RWPE1 (cell line): ENCODE results near the gene HK1.

Experiments used
- CTCF ChIA-PET: fragments of 350-600 bp; sonication (Branson Sonifier 250); formaldehyde crosslinking; extraction: SDS; loops from one replicate; lab custom pipeline; 2021; lab: Yijun Ruan, JAX
- POLR2A ChIA-PET: fragments of 400-600 bp; formaldehyde crosslinking; extraction: SDS; loops from one replicate; lab custom pipeline; 2020; ENCODE audit warnings: antibody characterized with exemption; ENCODE audit not compliant: low non-redundant PET; lab: Yijun Ruan, JAX
- DNase-seq: peaks from one replicate; pipeline ENCODE4 v3.0.0; 2012; ENCODE audit warnings: low spot score
- H3K27ac ChIP-seq: fragments of 450-650 bp; 2 replicates; pipeline ENCODE4 v1.5.1; 2017
- TF ChIP-seq, protein P1 (sequence below): fragments of 450-650 bp; conservative IDR thresholded peaks from 2 replicates; pipeline ENCODE4 v1.5.1; 2017; ENCODE audit warnings: low read depth, mild to moderate bottlenecking

Gene HK1

GRCh38 chr10:69366738-69367137 is 88.4 kb downstream of the HK1 start:
- POLR2A ChIA-PET: interaction anchor here (0.6 kb wide), 1 partner anchor 107 kb away, joined by 3 read pairs; no protein-coding TSS in a partner anchor

GRCh38 chr10:69367469-69367868 is 89.2 kb downstream of the HK1 start:
- ChIA-PET POLR2A (no interaction called here), CTCF (interaction anchor here (0.7 kb wide), 1 partner anchor 134 kb away, joined by 3 read pairs; no protein-coding TSS in a partner anchor)
- TF ChIP-seq, protein P1, sequence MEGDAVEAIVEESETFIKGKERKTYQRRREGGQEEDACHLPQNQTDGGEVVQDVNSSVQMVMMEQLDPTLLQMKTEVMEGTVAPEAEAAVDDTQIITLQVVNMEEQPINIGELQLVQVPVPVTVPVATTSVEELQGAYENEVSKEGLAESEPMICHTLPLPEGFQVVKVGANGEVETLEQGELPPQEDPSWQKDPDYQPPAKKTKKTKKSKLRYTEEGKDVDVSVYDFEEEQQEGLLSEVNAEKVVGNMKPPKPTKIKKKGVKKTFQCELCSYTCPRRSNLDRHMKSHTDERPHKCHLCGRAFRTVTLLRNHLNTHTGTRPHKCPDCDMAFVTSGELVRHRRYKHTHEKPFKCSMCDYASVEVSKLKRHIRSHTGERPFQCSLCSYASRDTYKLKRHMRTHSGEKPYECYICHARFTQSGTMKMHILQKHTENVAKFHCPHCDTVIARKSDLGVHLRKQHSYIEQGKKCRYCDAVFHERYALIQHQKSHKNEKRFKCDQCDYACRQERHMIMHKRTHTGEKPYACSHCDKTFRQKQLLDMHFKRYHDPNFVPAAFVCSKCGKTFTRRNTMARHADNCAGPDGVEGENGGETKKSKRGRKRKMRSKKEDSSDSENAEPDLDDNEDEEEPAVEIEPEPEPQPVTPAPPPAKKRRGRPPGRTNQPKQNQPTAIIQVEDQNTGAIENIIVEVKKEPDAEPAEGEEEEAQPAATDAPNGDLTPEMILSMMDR: no peak
- H3K27ac ChIP-seq: peak overlapping the region; percentile 51
- DNase-seq: no peak

More at GRCh38 chr10:69366738-69367137, 88.4 kb downstream of the HK1 start:
- TF ChIP-seq, protein P1: no peak
- H3K27ac ChIP-seq: peak overlapping the region; percentile 51
- no peak for DNase-seq
- CTCF ChIA-PET: interaction anchor here (0.5 kb wide), 1 partner anchor 124 kb away, joined by 3 read pairs; no protein-coding TSS in a partner anchor

- TF ChIP-seq, protein P1: no peak
- ChIA-PET POLR2A (interaction anchor here (0.7 kb wide), 1 partner anchor 10 kb away, joined by 3 read pairs; no protein-coding TSS in a partner anchor), CTCF (interaction anchor here (0.7 kb wide), 1 partner anchor 39 kb away, joined by 4 read pairs; no protein-coding TSS in a partner anchor)
- no peak for DNase-seq
- H3K27ac ChIP-seq: peak overlapping the region; percentile 48
Observed at GRCh38 chr10:69372126-69372980, 94.1 kb downstream of the HK1 start.

DNA sequence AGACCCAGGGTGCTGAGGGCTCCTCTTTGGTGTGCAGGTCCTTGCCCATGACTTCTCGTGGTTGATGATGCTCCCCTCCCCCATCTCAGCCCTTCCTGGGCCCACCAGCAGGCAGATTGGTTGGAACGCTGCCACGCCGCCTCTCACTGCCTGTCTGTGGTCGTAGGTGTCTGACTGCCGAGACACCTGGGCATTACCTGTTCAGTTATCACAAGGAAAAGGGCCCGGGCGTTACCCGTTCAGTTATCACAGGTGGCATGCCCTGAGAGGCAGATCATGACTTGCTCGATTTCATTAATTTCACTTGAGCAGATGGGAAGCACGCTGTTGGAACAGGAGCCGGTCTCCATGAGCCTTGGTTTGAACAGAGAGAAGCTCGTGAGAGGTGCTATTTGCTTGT is 95.9 kb downstream of the HK1 start:
- POLR2A ChIA-PET: no interaction called here
- CTCF ChIA-PET: no interaction called here
- DNase-seq: no peak
- TF ChIP-seq, protein P1: no peak
- peak overlapping the region; percentile 95 for H3K27ac ChIP-seq

- CTCF ChIA-PET: interaction anchor here (0.7 to 1.0 kb wide), 2 partner anchors 15 to 32 kb away, joined by 3 to 4 read pairs; no protein-coding TSS in a partner anchor
- POLR2A ChIA-PET: no interaction called here
- H3K27ac ChIP-seq: peak overlapping the region; percentile 95
- TF ChIP-seq, protein P1: no peak
- no peak for DNase-seq
Observed at GRCh38 chr10:69374931-69375306, 96.6 kb downstream of the HK1 start.

DNA sequence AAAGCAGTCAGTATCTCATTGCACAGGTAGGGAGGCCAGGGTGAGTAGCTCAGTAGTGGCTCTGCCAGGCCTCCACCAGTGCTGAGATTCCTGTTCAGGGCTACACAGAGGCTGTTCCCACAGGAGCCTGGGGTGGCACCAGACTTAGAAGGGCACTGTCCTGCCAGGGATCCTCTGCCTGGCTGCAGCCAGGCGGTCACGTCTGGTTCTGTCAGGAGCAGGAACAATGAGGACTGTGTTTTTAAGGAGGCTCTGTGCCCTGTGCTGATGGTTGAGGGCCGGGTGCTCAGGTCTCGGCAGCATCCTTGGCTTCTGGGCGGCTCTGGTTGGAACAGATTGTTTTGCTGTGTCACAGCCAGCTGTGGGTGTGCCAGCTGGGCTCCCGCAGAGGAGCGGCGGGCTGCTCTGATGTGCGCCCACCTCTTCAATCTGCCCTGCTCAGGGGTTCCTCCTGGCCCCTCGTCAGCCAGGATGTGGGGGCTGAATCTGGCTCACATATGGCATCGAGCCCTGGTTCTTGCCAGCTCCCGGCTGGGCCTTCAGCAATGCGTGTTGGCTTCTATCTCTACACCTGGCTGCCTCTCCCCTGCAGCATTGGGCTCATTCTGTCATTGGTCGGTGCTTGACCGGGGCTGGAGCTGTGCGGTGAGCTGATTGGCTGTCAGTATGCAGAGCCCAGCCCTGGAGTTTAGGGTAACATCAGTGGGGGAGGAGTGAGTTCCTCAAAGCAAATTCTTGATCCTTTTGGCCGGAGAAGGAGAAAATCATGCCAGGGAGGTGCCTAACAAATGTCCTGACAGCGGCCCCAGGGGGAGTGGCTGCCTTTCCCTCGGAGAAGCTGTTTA is 97.2 kb downstream of the HK1 start:
- DNase-seq: peak; percentile 97
- CTCF ChIA-PET: interaction anchor here (0.6 to 1.2 kb wide), 7 partner anchors 13 to 442 kb away, joined by 3 to 4 read pairs (median 3); no protein-coding TSS in a partner anchor
- H3K27ac ChIP-seq: peak overlapping the region; percentile 95
- TF ChIP-seq, protein P1: no peak
- POLR2A ChIA-PET: no interaction called here
